Activated CD8-positive, alpha-beta memory T cell treated with anti-CD3 and anti-CD28 coated beads, Interleukin-2, amount 50 U/mL, for 48 hours (primary cell): ENCODE results near the gene HTATSF1.

ENCODE experiments used
- DNase-seq: peaks from one replicate; pipeline ENCODE4 v3.0.0-alpha.2; 2020

Gene HTATSF1

GRCh38 chrX:136497556-136498052 is at the start of gene HTATSF1:
Gene HTATSF1 (plus strand): TSS chrX:136497592. CDS start chrX:136497685, 93 bp downstream.
- DNase-seq = no peak

GRCh38 chrX:136447968-136448367 is 49.4 kb upstream of the HTATSF1 start:
- no peak for DNase-seq

- DNase-seq = no peak
These were observed 47.2 kb upstream of the HTATSF1 start for GRCh38 chrX:136450050-136450830.

- no peak for DNase-seq
These were observed 44.8 kb upstream of the HTATSF1 start for GRCh38 chrX:136452614-136453013.

- no peak for DNase-seq
These were observed 44.3 kb upstream of the HTATSF1 start for GRCh38 chrX:136453114-136453513.

GRCh38 chrX:136453771-136454170 is 43.6 kb upstream of the HTATSF1 start:
- no peak for DNase-seq

GRCh38 chrX:136456133-136456532 is 41.3 kb upstream of the HTATSF1 start:
- no peak for DNase-seq

- no peak for DNase-seq
These were observed 40.0 kb upstream of the HTATSF1 start for GRCh38 chrX:136457303-136457917.

GRCh38 chrX:136464589-136464988 is 32.8 kb upstream of the HTATSF1 start:
- DNase-seq = no peak

- no peak for DNase-seq
These were observed 30.1 kb upstream of the HTATSF1 start for GRCh38 chrX:136467303-136467702.

GRCh38 chrX:136468391-136469103 is 28.8 kb upstream of the HTATSF1 start:
- no peak for DNase-seq

GRCh38 chrX:136473663-136474062 is 23.7 kb upstream of the HTATSF1 start:
- no peak for DNase-seq

GRCh38 chrX:136475236-136475635 is 22.2 kb upstream of the HTATSF1 start:
- DNase-seq = no peak

GRCh38 chrX:136476501-136476900 is 20.9 kb upstream of the HTATSF1 start:
- DNase-seq = no peak

GRCh38 chrX:136477026-136477425 is 20.4 kb upstream of the HTATSF1 start:
- no peak for DNase-seq

- no peak for DNase-seq
These were observed 17.0 kb upstream of the HTATSF1 start for GRCh38 chrX:136480383-136480782.

- DNase-seq = no peak
These were observed 9.7 kb upstream of the HTATSF1 start, which contains the start of gene BRS3 for GRCh38 chrX:136487647-136488046. Gene BRS3 (plus strand): TSS chrX:136487947. CDS start chrX:136488115, 168 bp downstream.

GRCh38 chrX:136488706-136489105 is 8.7 kb upstream of the HTATSF1 start:
- DNase-seq = no peak

- DNase-seq = no peak
These were observed 5.6 kb upstream of the HTATSF1 start for GRCh38 chrX:136491832-136492231.

- no peak for DNase-seq
These were observed 4.4 kb upstream of the HTATSF1 start for GRCh38 chrX:136493011-136493410.

- no peak for DNase-seq
These were observed 2.3 kb upstream of the HTATSF1 start for GRCh38 chrX:136495043-136495442.

GRCh38 chrX:136496186-136496763 is 1.1 kb upstream of the HTATSF1 start:
- no peak for DNase-seq
